HCT116 (cell line): ENCODE measurements around the gene ENOSF1. TPM values are rescaled to one million over a fixed set of nuclear protein-coding genes. Genes with fewer than 3 reads are reported as not detected.

Experiments used
- ATAC-seq: fragments of 200-7000 bp; cut with Tn5 transposase; 2 replicates; pipeline ENCODE4 v1.9.1; 2020; ENCODE audit warnings: mild to moderate bottlenecking, moderate library complexity
- BruUV-seq: library from RNA; stranded (reverse); fragments of 400-500 nt; replicated peaks from 2 replicates; lab custom pipeline; 2021; lab: Mats Ljungman, UMichigan
- CTCF ChIA-PET: fragments of 300-600 bp; sonication (Branson Sonifier 250); formaldehyde crosslinking; loops from one replicate; lab custom pipeline; 2021; ENCODE audit warnings: antibody characterized with exemption; lab: Charles Lee
- POLR2A ChIA-PET: fragments of 300-600, 350-600 bp; sonication (Branson Sonifier 250); formaldehyde crosslinking; loops from one replicate; lab custom pipeline; 2021; ENCODE audit warnings: antibody characterized with exemption; lab: Charles Lee
- RAD21 ChIA-PET, 2 experiments: fragments of 300-600 bp; sonication (Branson Sonifier 250); formaldehyde crosslinking; loops; one replicate each; lab custom pipeline; 2023; ENCODE audit warnings: low total read pairs in 2 of 2; ENCODE audit not compliant: uncharacterized antibody in 2 of 2, unreplicated experiment in 2 of 2, low non-redundant PET in 1 of 2; lab: Charles Lee
- DNase-seq: peaks from one replicate; pipeline ENCODE4 v3.0.0-alpha.2; 2010; ENCODE audit warnings: low read depth, low spot score
- H2AFZ ChIP-seq: fragments of 200-600 bp; shearing (Covaris generic), sonication (generic); 2 replicates; pipeline ENCODE4 v1.6.1; 2017; ENCODE audit warnings: low read depth, mixed run types, mixed read lengths, antibody characterized with exemption, low read length; ENCODE audit not compliant: poor library complexity, severe bottlenecking
- H3K27ac ChIP-seq: 2 replicates; pipeline ENCODE4 v1.5.1; 2012; ENCODE audit warnings: low read depth, low read length
- H3K27me3 ChIP-seq: fragments of 200-600 bp; sonication (generic); 2 replicates; pipeline ENCODE4 v1.6.1; 2016; ENCODE audit warnings: mixed run types, low read length, mixed read lengths; ENCODE audit not compliant: insufficient read depth
- H3K36me3 ChIP-seq, 2 experiments: fragments of 200-500 bp in 1 of 2; fragments of 200-600 bp in 1 of 2; sonication (Bioruptor generic) in 1 of 2; sonication (generic) in 1 of 2; 2 replicates each; pipeline versions ENCODE4 v1.5.1 to v1.6.1; 2014 to 2016; ENCODE audit warnings: low read length in 2 of 2, inconsistent platforms in 1 of 2, mixed read lengths in 1 of 2, mixed run types in 1 of 2; ENCODE audit not compliant: insufficient read depth in 2 of 2, control insufficient read depth in 1 of 2
- H3K4me1 ChIP-seq, 2 experiments: fragments of 200-600 bp in 1 of 2; sonication (generic) in 1 of 2; 2 replicates each; pipeline versions ENCODE4 v1.5.1 to v1.6.1; 2012 to 2017; ENCODE audit warnings: low read length in 2 of 2, inconsistent platforms in 1 of 2, mild to moderate bottlenecking in 1 of 2, mixed read lengths in 1 of 2, mixed run types in 1 of 2, moderate library complexity in 1 of 2; ENCODE audit not compliant: insufficient read depth in 2 of 2, control insufficient read depth in 1 of 2
- H3K4me2 ChIP-seq: fragments of 200-600 bp; sonication (generic); 2 replicates; pipeline ENCODE4 v1.6.1; 2017; ENCODE audit warnings: mixed run types, low read length, mixed read lengths
- H3K4me3 ChIP-seq, 2 experiments: fragments of 200-600 bp in 1 of 2; sonication (generic) in 1 of 2; replicated peaks in 1 of 2; 2 replicates each; pipeline ENCODE4 v1.5.1; 2011 to 2016; ENCODE audit warnings: low read length in 2 of 2, control low read depth in 1 of 2, low read depth in 1 of 2, mild to moderate bottlenecking in 1 of 2, mixed read lengths in 1 of 2, mixed run types in 1 of 2
- H3K79me2 ChIP-seq: fragments of 200-600 bp; sonication (generic); 2 replicates; pipeline ENCODE4 v1.6.1; 2017; ENCODE audit warnings: mild to moderate bottlenecking, mixed run types, low read length, moderate library complexity, mixed read lengths; ENCODE audit not compliant: insufficient read depth
- H3K9ac ChIP-seq: fragments of 200-600 bp; sonication (generic); 2 replicates; pipeline ENCODE4 v1.6.1; 2016; ENCODE audit warnings: low read length, mixed read lengths
- H3K9me2 ChIP-seq: fragments of 200-600 bp; sonication (generic), shearing (Covaris generic); 2 replicates; pipeline ENCODE4 v1.6.1; 2017; ENCODE audit warnings: mixed run types, mild to moderate bottlenecking, moderate library complexity; ENCODE audit not compliant: insufficient read depth
- H3K9me3 ChIP-seq, 2 experiments: fragments of 200-500 bp in 1 of 2; fragments of 200-600 bp in 1 of 2; sonication (Bioruptor generic) in 1 of 2; sonication (generic) in 1 of 2; 2 replicates each; pipeline ENCODE4 v1.6.1; 2014 to 2017; ENCODE audit warnings: low read length in 2 of 2, mixed read lengths in 2 of 2, inconsistent platforms in 1 of 2, low read depth in 1 of 2, mild to moderate bottlenecking in 1 of 2, mixed run types in 1 of 2, moderate library complexity in 1 of 2; ENCODE audit not compliant: control insufficient read depth in 1 of 2, insufficient read depth in 1 of 2
- H4K20me1 ChIP-seq: fragments of 200-600 bp; sonication (generic), shearing (Covaris generic); 2 replicates; pipeline ENCODE4 v1.6.1; 2017; ENCODE audit warnings: mixed run types, mild to moderate bottlenecking, moderate library complexity; ENCODE audit not compliant: insufficient read depth
- CEBPB ChIP-seq: IDR thresholded peaks from 2 replicates; pipeline ENCODE4 v1.6.1; 2012; ENCODE audit warnings: low read depth
- CTCF ChIP-seq, 3 experiments: fragments of 200-600 bp in 1 of 3; sonication (generic) in 1 of 3; IDR thresholded peaks in 2 of 3; conservative IDR thresholded peaks in 1 of 3; 2 replicates each; pipeline ENCODE4 v1.5.1; 2012 to 2017; ENCODE audit warnings: low read depth in 2 of 3, low read length in 2 of 3, antibody characterized with exemption in 1 of 3, borderline replicate concordance in 1 of 3, control low read depth in 1 of 3, mild to moderate bottlenecking in 1 of 3, mixed read lengths in 1 of 3, mixed run types in 1 of 3, moderate library complexity in 1 of 3; ENCODE audit not compliant: insufficient read depth in 1 of 3
- EGR1 ChIP-seq: IDR thresholded peaks from 2 replicates; pipeline ENCODE4 v1.6.1; 2012; ENCODE audit warnings: low read depth
- EZH2 ChIP-seq: fragments of 200-600 bp; sonication (generic); IDR thresholded peaks from 2 replicates; pipeline ENCODE4 v1.6.1; 2017; ENCODE audit warnings: antibody characterized with exemption, mixed run types
- JUND ChIP-seq: IDR thresholded peaks from 2 replicates; pipeline ENCODE4 v1.6.1; 2012
- MAX ChIP-seq: IDR thresholded peaks from 2 replicates; pipeline ENCODE4 v1.6.1; 2012
- POLR2A ChIP-seq: IDR thresholded peaks from 2 replicates; pipeline ENCODE4 v1.7.0; 2011; ENCODE audit warnings: borderline replicate concordance; ENCODE audit not compliant: insufficient read depth, insufficient read length; ENCODE audit errors: extremely low read depth
- SRF ChIP-seq: IDR thresholded peaks from 2 replicates; pipeline ENCODE4 v1.6.1; 2012; ENCODE audit warnings: low read depth
- YY1 ChIP-seq: IDR thresholded peaks from 2 replicates; pipeline ENCODE4 v1.6.1; 2011; ENCODE audit warnings: low read length, low read depth, moderate library complexity, mild to moderate bottlenecking; ENCODE audit not compliant: insufficient replicate concordance; ENCODE audit errors: extremely low read depth
- ZBTB33 ChIP-seq: IDR thresholded peaks from 2 replicates; pipeline ENCODE4 v1.6.1; 2011; ENCODE audit warnings: mild to moderate bottlenecking, low read length, moderate library complexity; ENCODE audit not compliant: insufficient replicate concordance; ENCODE audit errors: extremely low read depth
- ZFX ChIP-seq: fragments of 450-650 bp; IDR thresholded peaks from 2 replicates; pipeline ENCODE4 v1.6.1; 2017
- intact Hi-C: fragments of 100-400 bp; cut with micrococcal nuclease; formaldehyde crosslinking; loops from 2 replicates; pipeline ENCODE4 v1.10.0; 2022
- total RNA-seq: library from RNA; stranded (reverse); gene quantifications from one replicate; pipeline ENCODE4 v1.2.1, GENCODE V29; 2021; ENCODE audit not compliant: unreplicated experiment

The ENOSF1 gene
- total RNA-seq, 1 experiment from 2014 or later: 90.0 TPM

- TF ChIP-seq ZBTB33: no peak
- no peak for TF ChIP-seq MAX
- no peak for TF ChIP-seq SRF
- no peak for TF ChIP-seq ZFX
- no peak for TF ChIP-seq JUND
- no peak for TF ChIP-seq POLR2A
- no peak for TF ChIP-seq EZH2
- TF ChIP-seq CTCF (IDR thresholded peaks at IDR 0.05 in 2 of 3, conservative IDR thresholded peaks at IDR 0.05 in 1 of 3; ENCODE audit: borderline replicate concordance in 1 of 3, insufficient read depth in 1 of 3, low read depth in 2 of 3, low read length in 2 of 3): no peak
Observed at GRCh38 chr18:655445-655844, 57.0 kb downstream of the ENOSF1 start (continued).

GRCh38 chr18:654601-655000, 57.8 kb downstream of the ENOSF1 start:
- ATAC-seq: no peak
- peaks cover 9 to 22% of the 10 kb centered on the region in 2 experiments; a peak in 3 of 4 replicates for H3K4me1 ChIP-seq
- CTCF ChIA-PET: no interaction called here

More at GRCh38 chr18:654601-655000, 57.8 kb downstream of the ENOSF1 start:
- Histone ChIP-seq H4K20me1 (no peaks in the 10 kb centered on the region), H3K27me3 (no peaks in the 10 kb centered on the region), H3K36me3 (peaks cover 0 to 5% of the 10 kb centered on the region in 2 experiments; a peak in 2 of 4 replicates), H3K79me2 (peaks cover 38% of the 10 kb centered on the region), H3K27ac (no peak overlapping the region)
- DNase-seq: no peak
- POLR2A ChIA-PET: no interaction called here
- RAD21 ChIA-PET: no interaction called here
- no peak for TF ChIP-seq POLR2A
- no peak for TF ChIP-seq CEBPB
- no peak for TF ChIP-seq MAX
- TF ChIP-seq YY1: no peak
- no peak for TF ChIP-seq EGR1
- TF ChIP-seq JUND: no peak
- no peak for TF ChIP-seq CTCF (IDR thresholded peaks at IDR 0.05 in 2 of 3, conservative IDR thresholded peaks at IDR 0.05 in 1 of 3; ENCODE audit: borderline replicate concordance in 1 of 3, insufficient read depth in 1 of 3, low read depth in 2 of 3, low read length in 2 of 3)
- TF ChIP-seq, all 23 proteins: peak for 0
- Histone ChIP-seq H3K9ac (no peak overlapping the region), H3K4me3 (no peak overlapping the region), H3K4me2 (no peak overlapping the region), H3K9me2 (no peaks in the 10 kb centered on the region), H3K9me3 (no peaks in the 10 kb centered on the region), H2AFZ (no peak overlapping the region)
- intact Hi-C loops: no loop called here
- no TSS peak for BruUV-seq
